ENCODE data around the gene NUP98. TPM values are rescaled to one million over a fixed set of nuclear protein-coding genes. Genes with fewer than 3 reads are reported as not detected.
"Not testable (repeated sequence)": the region's sequence is repeated elsewhere in the genome, so short reads cannot be mapped to it uniquely, and the experiment has no call there.

Gene NUP98
- total RNA-seq, 2 donors from 2014 or later = 127 to 136 TPM

DNA sequence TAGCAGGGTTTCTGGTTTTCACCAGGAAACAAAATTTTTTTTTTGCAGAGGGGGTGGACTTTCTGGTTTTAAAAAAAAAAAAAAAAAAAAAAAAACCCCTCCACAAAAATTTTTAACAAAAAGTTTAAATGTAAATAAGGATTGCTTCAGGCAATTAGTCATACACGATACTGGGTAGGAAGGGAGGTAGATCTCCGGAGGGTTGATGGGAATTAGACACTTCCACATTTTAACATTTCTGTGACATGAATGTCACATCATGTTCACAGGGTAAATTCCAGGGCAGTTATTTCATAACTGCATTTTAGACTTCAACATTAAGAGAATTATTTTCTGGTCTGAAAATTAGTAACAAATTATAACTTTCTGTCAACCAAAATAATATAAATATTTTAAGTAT, 15.9 kb downstream of the NUP98 start:
- TF ChIP-seq, protein P1, sequence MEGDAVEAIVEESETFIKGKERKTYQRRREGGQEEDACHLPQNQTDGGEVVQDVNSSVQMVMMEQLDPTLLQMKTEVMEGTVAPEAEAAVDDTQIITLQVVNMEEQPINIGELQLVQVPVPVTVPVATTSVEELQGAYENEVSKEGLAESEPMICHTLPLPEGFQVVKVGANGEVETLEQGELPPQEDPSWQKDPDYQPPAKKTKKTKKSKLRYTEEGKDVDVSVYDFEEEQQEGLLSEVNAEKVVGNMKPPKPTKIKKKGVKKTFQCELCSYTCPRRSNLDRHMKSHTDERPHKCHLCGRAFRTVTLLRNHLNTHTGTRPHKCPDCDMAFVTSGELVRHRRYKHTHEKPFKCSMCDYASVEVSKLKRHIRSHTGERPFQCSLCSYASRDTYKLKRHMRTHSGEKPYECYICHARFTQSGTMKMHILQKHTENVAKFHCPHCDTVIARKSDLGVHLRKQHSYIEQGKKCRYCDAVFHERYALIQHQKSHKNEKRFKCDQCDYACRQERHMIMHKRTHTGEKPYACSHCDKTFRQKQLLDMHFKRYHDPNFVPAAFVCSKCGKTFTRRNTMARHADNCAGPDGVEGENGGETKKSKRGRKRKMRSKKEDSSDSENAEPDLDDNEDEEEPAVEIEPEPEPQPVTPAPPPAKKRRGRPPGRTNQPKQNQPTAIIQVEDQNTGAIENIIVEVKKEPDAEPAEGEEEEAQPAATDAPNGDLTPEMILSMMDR (IDR thresholded peaks at IDR 0.05) = no peak
- TF ChIP-seq POLR2AphosphoS5 (IDR thresholded peaks at IDR 0.05) = no peak
- no peak for TF ChIP-seq POLR2A (IDR thresholded peaks at IDR 0.05)
- Histone ChIP-seq H3K27me3 (replicated peaks; ENCODE audit: insufficient read depth) (no peaks in the 10 kb centered on the region), H3K27ac (no peak overlapping the region), H3K4me3 (no peak overlapping the region), H3K9me3 (no peaks in the 10 kb centered on the region), H3K36me3 (peaks cover 0 to 6% of the 10 kb centered on the region in 2 donors), H3K4me1 (replicated peaks) (peaks cover 4% of the 10 kb centered on the region)
- intact Hi-C loops (cut with DNase I) = no loop called here
- DNase-seq (ENCODE audit: low spot score) = no peak
- 18% methylated on average over 2 of the region's 2 CpGs for WGBS

DNA sequence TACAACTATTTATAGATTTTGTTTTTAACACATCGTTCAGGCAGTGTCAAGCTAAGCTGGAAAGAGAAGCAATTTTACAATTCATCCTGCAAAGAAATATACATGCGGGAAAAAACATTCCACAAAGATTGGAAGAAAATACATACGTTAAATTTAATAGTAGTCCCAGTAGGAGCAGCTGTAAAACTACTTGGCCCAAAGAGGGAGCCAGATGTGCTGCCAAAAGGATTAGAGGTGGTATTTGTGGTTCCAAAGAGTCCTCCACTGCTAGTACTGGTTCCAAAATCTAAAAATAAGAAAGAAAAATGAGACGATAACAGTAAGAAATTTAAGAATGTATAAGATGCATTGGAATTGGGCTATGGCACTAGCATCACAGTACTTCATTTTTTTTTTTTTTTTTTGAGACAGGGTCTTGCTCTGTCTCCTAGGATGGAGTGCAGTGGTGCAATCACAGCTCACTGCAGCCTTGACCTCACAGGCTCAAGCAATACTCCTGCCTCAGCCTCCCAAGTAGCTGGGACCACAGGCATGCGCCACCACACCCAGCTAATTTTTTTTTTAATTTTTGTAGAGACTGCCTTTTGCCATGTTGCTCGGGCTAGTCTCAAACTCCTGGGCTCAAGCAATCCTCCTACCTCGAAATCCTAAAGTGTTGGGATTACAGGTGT, 21.5 kb downstream of the NUP98 start:
- 64% methylated on average over 7 of the region's 7 CpGs for WGBS

DNA sequence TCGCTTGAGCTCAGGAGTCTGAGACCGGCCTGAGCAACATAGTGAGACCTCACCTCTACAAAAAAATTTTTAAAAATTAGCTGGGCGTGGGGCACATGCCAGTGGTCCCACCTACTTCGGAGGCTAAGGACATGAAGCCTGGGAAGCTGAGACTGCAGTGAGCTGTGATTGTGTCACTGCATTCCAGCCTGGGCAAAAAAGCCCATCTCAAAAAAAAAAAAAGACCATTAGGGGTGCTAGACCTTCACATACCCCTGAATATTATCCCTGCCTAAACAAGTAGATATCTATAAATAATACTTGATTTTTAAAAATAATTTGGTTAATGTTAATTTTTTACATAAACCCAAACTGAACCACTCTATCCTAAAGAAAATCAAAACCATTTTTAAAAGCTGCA, 24.2 kb downstream of the NUP98 start:
- Histone ChIP-seq H3K36me3 (peaks cover 0 to 10% of the 10 kb centered on the region in 2 donors), H3K27ac (no peak overlapping the region), H3K9me3 (no peaks in the 10 kb centered on the region), H3K27me3 (replicated peaks; ENCODE audit: insufficient read depth) (no peaks in the 10 kb centered on the region), H3K4me3 (no peak overlapping the region), H3K4me1 (replicated peaks) (no peaks in the 10 kb centered on the region)
- intact Hi-C loops (cut with DNase I) = no loop called here
- 85% methylated on average over 4 of the region's 4 CpGs for WGBS
- DNase-seq (ENCODE audit: low spot score) = no peak
- TF ChIP-seq POLR2A (IDR thresholded peaks at IDR 0.05) = no peak
- TF ChIP-seq, protein P1 (IDR thresholded peaks at IDR 0.05) = no peak
- no peak for TF ChIP-seq POLR2AphosphoS5 (IDR thresholded peaks at IDR 0.05)

More for the DNA sequence above, 21.5 kb downstream of the NUP98 start:
- H3K27me3 ChIP-seq (replicated peaks; ENCODE audit: insufficient read depth) = no peaks in the 10 kb centered on the region
- TF ChIP-seq, protein P1 (IDR thresholded peaks at IDR 0.05) = no peak
- TF ChIP-seq POLR2AphosphoS5 (IDR thresholded peaks at IDR 0.05) = no peak
- TF ChIP-seq POLR2A (IDR thresholded peaks at IDR 0.05) = no peak
- peaks cover 0 to 7% of the 10 kb centered on the region in 2 donors for H3K36me3 ChIP-seq
- DNase-seq (ENCODE audit: low spot score) = no peak
- no peak overlapping the region for H3K4me3 ChIP-seq
- intact Hi-C loops (cut with DNase I) = no loop called here
- no peak overlapping the region for H3K27ac ChIP-seq
- H3K9me3 ChIP-seq = no peaks in the 10 kb centered on the region
- no peaks in the 10 kb centered on the region for H3K4me1 ChIP-seq (replicated peaks)

DNA sequence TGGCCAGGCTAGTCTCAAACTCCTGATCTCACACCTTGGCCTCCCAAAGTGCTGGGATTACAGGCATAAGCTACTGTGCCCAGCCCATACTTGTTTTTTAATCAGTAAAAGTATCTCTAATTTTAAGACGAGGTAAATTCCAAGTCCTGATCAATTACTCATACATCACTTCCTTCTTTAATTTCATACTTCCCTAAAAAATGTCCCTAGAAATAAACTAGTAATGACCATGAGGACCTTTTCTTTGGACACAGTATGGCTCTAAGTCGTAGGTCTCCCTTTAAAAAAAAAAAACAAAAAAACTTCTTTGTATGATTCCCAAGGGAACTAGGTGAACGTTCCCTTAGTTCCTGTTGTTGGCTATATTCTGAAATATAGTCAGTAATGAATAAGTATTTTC, 29.8 kb downstream of the NUP98 start:
- no peak for DNase-seq (ENCODE audit: low spot score)
- H3K4me1 ChIP-seq (replicated peaks) = no peaks in the 10 kb centered on the region
- 80% methylated on average over 3 of the region's 3 CpGs for WGBS
- intact Hi-C loops (cut with DNase I) = no loop called here
- no peak overlapping the region for H3K27ac ChIP-seq
- TF ChIP-seq POLR2AphosphoS5 (IDR thresholded peaks at IDR 0.05) (no peak), POLR2A (IDR thresholded peaks at IDR 0.05) (no peak)
- TF ChIP-seq, protein P1 (IDR thresholded peaks at IDR 0.05) = no peak
- no peak overlapping the region for H3K4me3 ChIP-seq
- H3K36me3 ChIP-seq = peaks cover 6 to 25% of the 10 kb centered on the region in 2 donors
- H3K27me3 ChIP-seq (replicated peaks; ENCODE audit: insufficient read depth) = no peaks in the 10 kb centered on the region
- H3K9me3 ChIP-seq = no peaks in the 10 kb centered on the region

DNA sequence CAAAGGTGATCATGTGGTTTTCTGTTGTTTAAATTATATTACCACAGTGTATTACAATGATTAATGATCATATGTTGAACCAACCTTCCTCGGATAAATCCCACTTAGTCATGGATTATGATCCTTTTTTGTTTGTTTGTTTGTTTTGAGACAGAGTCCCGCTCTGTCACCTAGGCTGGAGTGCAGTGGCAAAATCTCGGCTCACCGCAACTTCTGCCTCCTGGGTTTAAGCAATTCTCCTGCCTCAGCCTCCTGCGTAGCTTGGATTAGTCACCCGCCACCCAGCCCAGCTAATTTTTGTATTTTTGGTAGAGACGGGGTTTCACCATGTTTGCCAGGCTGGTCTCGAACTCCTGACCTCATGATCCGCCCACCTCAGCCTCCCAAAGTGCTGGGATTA, 30.5 kb downstream of the NUP98 start:
- 88% methylated on average over 9 of the region's 9 CpGs for WGBS
- DNase-seq (ENCODE audit: low spot score); H3K4me3 ChIP-seq; H3K4me1 ChIP-seq (replicated peaks); H3K9me3 ChIP-seq; H3K27me3 ChIP-seq (replicated peaks; ENCODE audit: insufficient read depth); intact Hi-C loops (cut with DNase I); H3K27ac ChIP-seq: not testable (repeated sequence)
- peaks cover 6 to 25% of the 10 kb centered on the region in 2 donors for H3K36me3 ChIP-seq
